ENCODE measurements around the gene GPR146.

GRCh38 chr7:1005303-1005702 is 39.0 kb upstream of the GPR146 start:
- TF ChIP-seq CTCF (IDR thresholded peaks at IDR 0.05), result no peak
- TF ChIP-seq POLR2A (IDR thresholded peaks at IDR 0.05), result no peak
- no peak for TF ChIP-seq EP300 (IDR thresholded peaks at IDR 0.05)
- no peak for TF ChIP-seq POLR2AphosphoS5 (IDR thresholded peaks at IDR 0.05)

Measured in stomach (tissue), 4 donors.